Measurements from ENCODE around the gene NMU. TPM values are rescaled to one million over a fixed set of nuclear protein-coding genes. Genes with fewer than 3 reads are reported as not detected.
A peak's percentile ranks its signal among the peaks of the same experiment; 100 is the strongest.

Gene NMU
- total and polyA plus RNA-seq, 2 of the 4 experiments (the other 2 are of a cell fraction): not detected

DNA sequence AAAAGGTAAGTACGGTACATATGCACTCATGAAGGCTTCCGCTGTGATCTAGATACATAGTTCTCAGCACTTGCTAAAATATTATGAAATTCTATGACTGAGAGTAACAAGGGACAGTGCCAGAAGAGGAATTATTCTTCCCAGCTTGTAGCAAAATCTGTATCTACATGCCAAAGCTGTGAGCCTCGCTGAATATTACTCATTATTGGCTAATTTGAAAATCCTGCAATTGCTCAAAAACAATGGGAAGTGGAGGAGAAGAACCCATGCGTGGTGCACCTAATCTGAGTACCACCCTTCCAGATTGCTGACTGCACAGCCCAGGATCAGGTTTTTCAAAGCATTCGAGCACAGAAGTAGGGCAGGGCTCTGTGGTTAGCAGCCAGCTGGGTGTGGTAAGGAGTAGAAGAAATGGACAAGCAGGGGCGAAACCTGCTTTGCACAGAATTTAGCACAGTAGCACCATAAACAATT lies 26.7 kb downstream of the NMU start:
- TF ChIP-seq CHD1 (IDR thresholded peaks at IDR 0.05; ENCODE audit: low read depth, low read length): no peak
- TF ChIP-seq NFE2L2 (IDR thresholded peaks at IDR 0.05; ENCODE audit: low read depth, low read length): no peak
- no peak for TF ChIP-seq CEBPB (IDR thresholded peaks at IDR 0.05; ENCODE audit: low read depth, low read length)
- TF ChIP-seq, protein P1, sequence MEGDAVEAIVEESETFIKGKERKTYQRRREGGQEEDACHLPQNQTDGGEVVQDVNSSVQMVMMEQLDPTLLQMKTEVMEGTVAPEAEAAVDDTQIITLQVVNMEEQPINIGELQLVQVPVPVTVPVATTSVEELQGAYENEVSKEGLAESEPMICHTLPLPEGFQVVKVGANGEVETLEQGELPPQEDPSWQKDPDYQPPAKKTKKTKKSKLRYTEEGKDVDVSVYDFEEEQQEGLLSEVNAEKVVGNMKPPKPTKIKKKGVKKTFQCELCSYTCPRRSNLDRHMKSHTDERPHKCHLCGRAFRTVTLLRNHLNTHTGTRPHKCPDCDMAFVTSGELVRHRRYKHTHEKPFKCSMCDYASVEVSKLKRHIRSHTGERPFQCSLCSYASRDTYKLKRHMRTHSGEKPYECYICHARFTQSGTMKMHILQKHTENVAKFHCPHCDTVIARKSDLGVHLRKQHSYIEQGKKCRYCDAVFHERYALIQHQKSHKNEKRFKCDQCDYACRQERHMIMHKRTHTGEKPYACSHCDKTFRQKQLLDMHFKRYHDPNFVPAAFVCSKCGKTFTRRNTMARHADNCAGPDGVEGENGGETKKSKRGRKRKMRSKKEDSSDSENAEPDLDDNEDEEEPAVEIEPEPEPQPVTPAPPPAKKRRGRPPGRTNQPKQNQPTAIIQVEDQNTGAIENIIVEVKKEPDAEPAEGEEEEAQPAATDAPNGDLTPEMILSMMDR (conservative IDR thresholded peaks at IDR 0.05; ENCODE audit: low read depth, low read length): no peak
- no peak for TF ChIP-seq RFX5 (IDR thresholded peaks at IDR 0.05; ENCODE audit: low read depth, low read length)
- TF ChIP-seq SMC3 (IDR thresholded peaks at IDR 0.05; ENCODE audit: low read depth, low read length): no peak
- no peak for TF ChIP-seq POLR2A (IDR thresholded peaks at IDR 0.05; ENCODE audit: low read depth, low read length)
- TF ChIP-seq MAFK (IDR thresholded peaks at IDR 0.05; ENCODE audit: low read depth, low read length): no peak
- TF ChIP-seq BHLHE40 (IDR thresholded peaks at IDR 0.05; ENCODE audit: low read depth, low read length): no peak
- TF ChIP-seq, protein P2, sequence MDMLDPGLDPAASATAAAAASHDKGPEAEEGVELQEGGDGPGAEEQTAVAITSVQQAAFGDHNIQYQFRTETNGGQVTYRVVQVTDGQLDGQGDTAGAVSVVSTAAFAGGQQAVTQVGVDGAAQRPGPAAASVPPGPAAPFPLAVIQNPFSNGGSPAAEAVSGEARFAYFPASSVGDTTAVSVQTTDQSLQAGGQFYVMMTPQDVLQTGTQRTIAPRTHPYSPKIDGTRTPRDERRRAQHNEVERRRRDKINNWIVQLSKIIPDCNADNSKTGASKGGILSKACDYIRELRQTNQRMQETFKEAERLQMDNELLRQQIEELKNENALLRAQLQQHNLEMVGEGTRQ (IDR thresholded peaks at IDR 0.05; ENCODE audit: low read depth, low read length): no peak
- TF ChIP-seq MAZ (IDR thresholded peaks at IDR 0.05; ENCODE audit: borderline replicate concordance, low read depth, low read length): no peak
- TF ChIP-seq MXI1 (IDR thresholded peaks at IDR 0.05; ENCODE audit: borderline replicate concordance, low read depth, low read length): no peak
- TF ChIP-seq FOS (IDR thresholded peaks at IDR 0.05; ENCODE audit: low read depth, low read length): no peak
- TF ChIP-seq RCOR1 (IDR thresholded peaks at IDR 0.05; ENCODE audit: insufficient replicate concordance, low read length): no peak
- H3K4ac ChIP-seq (ENCODE audit: low read depth, low read length): no peak overlapping the region
- no peak overlapping the region for H2BK20ac ChIP-seq (ENCODE audit: low read depth, low read length)
- WGBS, 2 experiments (ENCODE audit: extremely low coverage in 2 of 2, insufficient read length in 1 of 2): no CpG with 5 or more reads among the region's 6 CpGs
- no peak overlapping the region for H4K8ac ChIP-seq (ENCODE audit: low read depth in 2 of 2, low read length in 2 of 2)
- no peaks in the 10 kb centered on the region for H3K79me1 ChIP-seq (ENCODE audit: low read depth in 1 of 2, low read length in 2 of 2)
- no peak overlapping the region for H2BK120ac ChIP-seq (ENCODE audit: low read depth, low read length)
- H3K27me3 ChIP-seq (ENCODE audit: control insufficient read depth, insufficient read depth, low read length): no peaks in the 10 kb centered on the region; the same call in 1 of the 2 replicates
- H2AK9ac ChIP-seq (replicated peaks; ENCODE audit: low read depth, low read length, poor library complexity): no peak overlapping the region
- no peak overlapping the region for H4K91ac ChIP-seq (ENCODE audit: insufficient read depth, low read depth, low read length)
- no peak overlapping the region for H4K5ac ChIP-seq (ENCODE audit: low read depth, low read length)
- dilution Hi-C loops (cut with HindIII; ENCODE audit: low sequenced_read_pairs, unreplicated experiment): no loop called here
- H2AK5ac ChIP-seq (ENCODE audit: low read depth, low read length): no peak overlapping the region
- H3K27ac ChIP-seq (ENCODE audit: insufficient read depth, low read length): no peak overlapping the region
- no peak overlapping the region for H3K18ac ChIP-seq (ENCODE audit: low read depth, low read length)
- no peak overlapping the region for H3K4me3 ChIP-seq (ENCODE audit: insufficient read depth, low read depth, low read length)
- H2AFZ ChIP-seq (replicated peaks; ENCODE audit: low read length, poor library complexity): no peak overlapping the region
- no peaks in the 10 kb centered on the region for H3K9me3 ChIP-seq (ENCODE audit: control insufficient read depth, insufficient read depth, low read length)
- no peak overlapping the region for H3K4me2 ChIP-seq (ENCODE audit: low read depth, low read length)
- no peaks in the 10 kb centered on the region for H4K20me1 ChIP-seq (ENCODE audit: insufficient read depth, low read length)
- DNase-seq (peak; percentile 2), ATAC-seq (ENCODE audit: low read depth) (no peak)
- in situ Hi-C loops (cut with MboI; ENCODE audit: low sequenced_read_pairs): no loop called here
- H3K36me3 ChIP-seq (ENCODE audit: control insufficient read depth, insufficient read depth, low read length): no peaks in the 10 kb centered on the region
- no peak overlapping the region for H3K56ac ChIP-seq (ENCODE audit: extremely low read depth, insufficient read depth, low read length)
- intact Hi-C loops (cut with micrococcal nuclease): no loop called here
- H3K9me1 ChIP-seq (ENCODE audit: insufficient read depth, low read length): no peaks in the 10 kb centered on the region
- H3K4me1 ChIP-seq (ENCODE audit: control insufficient read depth, insufficient read depth, low read length): no peaks in the 10 kb centered on the region
- H3K23ac ChIP-seq (ENCODE audit: low read depth, low read length): no peak overlapping the region
- ChIA-PET POLR2A (ENCODE audit: unreplicated experiment) (no interaction called here), CTCF (no interaction called here)
- BruUV-seq (replicated peaks): no TSS peak
- H3K9ac ChIP-seq (ENCODE audit: low read depth, low read length): no peak overlapping the region
- H2BK5ac ChIP-seq (ENCODE audit: low read depth, low read length, poor library complexity, severe bottlenecking): no peak overlapping the region
- H2BK15ac ChIP-seq (ENCODE audit: low read depth, low read length): no peak overlapping the region
- no peak overlapping the region for H3K14ac ChIP-seq (replicated peaks; ENCODE audit: low read depth, low read length)
